Measurements from ENCODE around the gene SLC7A14. TPM values are rescaled to one million over a fixed set of nuclear protein-coding genes. Genes with fewer than 3 reads are reported as not detected.

Gene SLC7A14
- total and polyA plus RNA-seq, 8 donors = 0.27 to 0.82 (median 0.44) TPM; not detected in 2

DNA sequence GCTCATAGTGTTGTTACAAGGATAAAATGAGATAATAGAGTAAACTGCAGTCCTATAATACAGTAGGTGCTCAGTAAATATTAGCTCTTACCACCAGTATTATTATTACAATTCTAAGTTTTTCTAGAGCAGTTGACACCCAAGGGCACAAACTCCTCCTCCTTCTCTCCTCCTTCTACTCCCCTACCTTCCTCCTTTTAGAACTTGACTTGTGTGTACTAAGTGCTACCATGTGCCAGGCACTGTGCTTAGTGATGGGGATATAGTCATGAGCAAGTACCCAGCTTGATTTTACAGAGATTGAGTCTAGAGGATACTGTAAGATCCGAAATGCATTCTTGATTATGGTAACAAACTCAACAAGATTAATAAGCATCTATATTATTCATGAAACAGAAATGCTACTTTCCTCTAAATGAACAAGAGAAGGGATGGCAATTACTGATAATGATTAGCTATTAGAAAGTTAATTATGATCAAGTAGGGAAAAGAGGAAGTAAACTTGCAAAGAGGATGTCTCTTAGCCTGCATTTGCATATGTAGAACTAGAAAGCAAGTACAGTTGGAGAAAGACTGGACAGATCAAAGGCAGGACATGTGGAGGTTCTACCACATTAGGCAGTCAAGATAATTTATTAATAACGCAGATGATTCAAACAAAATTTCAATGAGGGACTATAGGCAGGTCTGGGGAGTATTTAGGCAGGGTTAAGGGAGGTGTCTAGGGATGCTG, 94.9 kb downstream of the SLC7A14 start:
- ATAC-seq (no peak), DNase-seq (no peak)
- intact Hi-C loops (cut with DNase I) = no loop called here
- no peaks in the 10 kb centered on the region for H3K4me1 ChIP-seq
- TF ChIP-seq, protein P1, sequence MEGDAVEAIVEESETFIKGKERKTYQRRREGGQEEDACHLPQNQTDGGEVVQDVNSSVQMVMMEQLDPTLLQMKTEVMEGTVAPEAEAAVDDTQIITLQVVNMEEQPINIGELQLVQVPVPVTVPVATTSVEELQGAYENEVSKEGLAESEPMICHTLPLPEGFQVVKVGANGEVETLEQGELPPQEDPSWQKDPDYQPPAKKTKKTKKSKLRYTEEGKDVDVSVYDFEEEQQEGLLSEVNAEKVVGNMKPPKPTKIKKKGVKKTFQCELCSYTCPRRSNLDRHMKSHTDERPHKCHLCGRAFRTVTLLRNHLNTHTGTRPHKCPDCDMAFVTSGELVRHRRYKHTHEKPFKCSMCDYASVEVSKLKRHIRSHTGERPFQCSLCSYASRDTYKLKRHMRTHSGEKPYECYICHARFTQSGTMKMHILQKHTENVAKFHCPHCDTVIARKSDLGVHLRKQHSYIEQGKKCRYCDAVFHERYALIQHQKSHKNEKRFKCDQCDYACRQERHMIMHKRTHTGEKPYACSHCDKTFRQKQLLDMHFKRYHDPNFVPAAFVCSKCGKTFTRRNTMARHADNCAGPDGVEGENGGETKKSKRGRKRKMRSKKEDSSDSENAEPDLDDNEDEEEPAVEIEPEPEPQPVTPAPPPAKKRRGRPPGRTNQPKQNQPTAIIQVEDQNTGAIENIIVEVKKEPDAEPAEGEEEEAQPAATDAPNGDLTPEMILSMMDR (IDR thresholded peaks at IDR 0.05) = no peak
- H3K4me3 ChIP-seq = no peak overlapping the region
- H3K27me3 ChIP-seq = no peaks in the 10 kb centered on the region
- H3K36me3 ChIP-seq = no peaks in the 10 kb centered on the region
- no peaks in the 10 kb centered on the region for H3K9me3 ChIP-seq
- H3K27ac ChIP-seq = no peak overlapping the region

DNA sequence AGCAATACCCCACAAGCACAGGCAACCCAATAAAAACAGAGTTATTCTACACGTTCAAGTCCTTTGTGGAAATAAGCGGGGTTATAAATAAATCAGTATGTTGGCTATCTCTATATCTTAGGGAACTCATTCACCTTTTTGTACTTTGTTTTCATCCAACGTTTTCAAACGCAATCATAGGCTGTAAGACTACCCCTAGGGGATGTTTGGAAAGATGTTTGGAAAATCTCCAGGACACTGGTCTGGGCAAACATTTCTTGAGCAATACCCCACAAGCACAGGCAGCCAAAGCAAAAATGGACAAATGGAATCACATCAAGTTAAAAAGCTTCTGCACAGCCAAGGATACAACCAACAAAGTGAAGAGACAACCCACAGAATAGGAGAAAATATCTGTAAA, 97.1 kb downstream of the SLC7A14 start:
- Histone ChIP-seq H3K27me3 (no peaks in the 10 kb centered on the region), H3K4me3 (no peak overlapping the region), H3K9me3 (no peaks in the 10 kb centered on the region), H3K27ac (no peak overlapping the region), H3K36me3 (no peaks in the 10 kb centered on the region), H3K4me1 (no peaks in the 10 kb centered on the region)
- TF ChIP-seq, protein P1 (IDR thresholded peaks at IDR 0.05) = no peak
- intact Hi-C loops (cut with DNase I) = no loop called here
- DNase-seq (no peak), ATAC-seq (no peak)

DNA sequence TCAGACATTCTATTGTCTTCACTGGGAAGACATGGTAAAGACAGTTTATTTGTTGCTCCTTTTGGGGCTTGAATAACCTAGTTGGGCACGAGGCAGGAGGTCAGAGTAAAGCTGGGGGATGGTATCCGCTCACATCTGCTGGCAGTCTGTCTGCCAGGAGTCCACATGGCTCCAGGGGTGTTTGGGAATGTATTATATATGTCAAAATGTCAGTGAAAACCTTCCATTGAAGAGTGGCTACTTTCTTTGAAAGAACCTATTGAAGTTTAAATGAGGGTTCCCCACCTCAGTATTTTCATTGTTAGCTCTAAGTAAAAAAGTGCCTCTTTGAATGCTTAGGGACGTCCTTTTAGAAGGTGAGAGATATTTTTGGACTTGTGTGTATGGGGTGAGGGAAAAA, 98.8 kb downstream of the SLC7A14 start:
- H3K27me3 ChIP-seq = no peaks in the 10 kb centered on the region
- DNase-seq (no peak), ATAC-seq (no peak)
- no peak overlapping the region for H3K27ac ChIP-seq
- no peaks in the 10 kb centered on the region for H3K9me3 ChIP-seq
- H3K4me3 ChIP-seq = no peak overlapping the region
- no peaks in the 10 kb centered on the region for H3K36me3 ChIP-seq
- no peaks in the 10 kb centered on the region for H3K4me1 ChIP-seq
- TF ChIP-seq, protein P1 (IDR thresholded peaks at IDR 0.05) = no peak
- intact Hi-C loops (cut with DNase I) = no loop called here

DNA sequence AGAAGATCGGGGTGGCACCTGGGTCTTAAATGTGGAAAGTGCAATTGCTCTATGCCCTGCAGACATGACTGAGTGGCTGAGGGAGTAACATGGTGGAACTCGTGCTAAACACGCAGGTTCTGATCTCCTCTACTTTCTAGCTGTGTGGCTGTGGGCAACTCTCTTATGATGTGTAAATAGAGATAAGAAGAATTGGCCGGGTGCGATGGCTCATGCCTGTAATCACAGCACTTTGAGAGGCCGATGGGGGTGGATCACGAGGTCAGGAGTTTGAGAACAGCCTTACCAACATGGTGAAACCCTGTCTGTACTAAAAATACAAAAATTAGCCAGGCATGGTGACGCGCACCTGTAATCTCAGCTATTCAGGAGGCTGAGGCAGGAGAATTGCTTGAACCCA, 99.5 kb downstream of the SLC7A14 start:
- DNase-seq = no peak
- Histone ChIP-seq H3K27me3 (no peaks in the 10 kb centered on the region), H3K36me3 (no peaks in the 10 kb centered on the region), H3K9me3 (no peaks in the 10 kb centered on the region), H3K27ac (no peak overlapping the region), H3K4me1 (no peaks in the 10 kb centered on the region), H3K4me3 (no peak overlapping the region)
- ATAC-seq = no peak
- TF ChIP-seq, protein P1 (IDR thresholded peaks at IDR 0.05) = no peak
- intact Hi-C loops (cut with DNase I) = no loop called here

DNA sequence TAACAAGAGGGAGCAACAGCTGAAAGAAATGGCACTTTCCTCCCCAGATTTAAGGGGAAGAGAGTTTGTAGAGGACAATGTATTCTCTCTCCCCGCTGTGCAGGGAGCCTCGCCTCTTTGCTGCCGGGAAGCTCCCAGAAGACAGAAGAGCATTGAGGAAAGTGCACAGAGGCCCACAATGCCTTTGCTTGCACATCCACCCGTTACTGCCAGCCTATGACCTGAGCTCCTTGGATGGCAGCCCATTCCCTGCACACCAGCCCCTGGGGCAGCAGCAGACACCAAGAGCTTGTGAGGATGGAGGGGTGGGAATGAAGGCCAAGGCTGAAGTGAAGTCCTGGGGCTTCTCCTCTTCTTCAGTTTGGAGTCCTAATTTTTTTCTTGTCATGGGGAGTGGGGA, 100.2 kb downstream of the SLC7A14 start:
- Histone ChIP-seq H3K27me3 (no peaks in the 10 kb centered on the region), H3K4me3 (no peak overlapping the region), H3K4me1 (no peaks in the 10 kb centered on the region), H3K36me3 (no peaks in the 10 kb centered on the region), H3K9me3 (no peaks in the 10 kb centered on the region), H3K27ac (no peak overlapping the region)
- TF ChIP-seq, protein P1 (IDR thresholded peaks at IDR 0.05) = no peak
- intact Hi-C loops (cut with DNase I) = no loop called here
- ATAC-seq = no peak
- DNase-seq = no peak

Data from left lung (tissue), 10 donors.